Gastroesophageal sphincter (tissue), 4 donors: ENCODE data around the gene KMT5C. TPM values are rescaled to one million over a fixed set of nuclear protein-coding genes. Genes with fewer than 3 reads are reported as not detected.
A peak's percentile ranks its signal among the peaks of the same experiment; 100 is the strongest.

Experiments used
- ATAC-seq: fragments of 150-250 bp; one replicate; pipeline ENCODE4 v1.9.1; 2016; ENCODE audit warnings: mild to moderate bottlenecking, moderate library complexity
- H3K27ac ChIP-seq, 4 donors: fragments of 200-600 bp; sonication (generic) in 3 of 4; 1 replicate in 3 of 4; 2 replicates in 1 of 4; pipeline ENCODE4 v1.5.1; 2016 to 2019
- H3K27me3 ChIP-seq: fragments of 200-600 bp; sonication (generic); one replicate; pipeline ENCODE4 v1.5.1; 2019
- H3K36me3 ChIP-seq, 2 donors: fragments of 200-600 bp; sonication (generic); one replicate each; pipeline ENCODE4 v1.5.1; 2019; ENCODE audit warnings: control low read depth in 1 of 2
- H3K4me1 ChIP-seq, 3 donors: fragments of 200-600 bp; sonication (generic); 1 replicate in 2 of 3; 2 replicates in 1 of 3; pipeline ENCODE4 v1.5.1; 2016 to 2019; ENCODE audit warnings: control low read depth in 2 of 3
- H3K4me3 ChIP-seq, 2 donors: fragments of 200-600 bp; sonication (generic); one replicate each; pipeline ENCODE4 v1.5.1; 2019; ENCODE audit warnings: mild to moderate bottlenecking in 1 of 2, moderate library complexity in 1 of 2
- H3K9me3 ChIP-seq, 3 donors: fragments of 200-600 bp; sonication (generic); one replicate each; pipeline ENCODE4 v1.5.1; 2017 to 2019; ENCODE audit warnings: control low read depth in 2 of 3
- CTCF ChIP-seq, 4 experiments: fragments of 200-600 bp in 2 of 4; fragments of 450-650 bp in 2 of 4; sonication (generic) in 1 of 4; IDR thresholded peaks; one replicate each; pipeline ENCODE4 v1.5.1; 2017 to 2019; ENCODE audit warnings: antibody characterized with exemption in 4 of 4, mild to moderate bottlenecking in 2 of 4, moderate library complexity in 2 of 4
- EP300 ChIP-seq: sonication (generic); formaldehyde crosslinking; IDR thresholded peaks from one replicate; pipeline ENCODE4 v1.6.1; 2017; ENCODE audit warnings: antibody characterized with exemption, mild to moderate bottlenecking
- POLR2A ChIP-seq, 2 donors: fragments of 450-650 bp; IDR thresholded peaks; one replicate each; pipeline ENCODE4 v1.6.1; 2017; ENCODE audit warnings: antibody characterized with exemption in 2 of 2, mild to moderate bottlenecking in 2 of 2, moderate library complexity in 1 of 2
- POLR2AphosphoS5 ChIP-seq: sonication (generic); formaldehyde crosslinking; IDR thresholded peaks from one replicate; pipeline ENCODE4 v1.6.1; 2017; ENCODE audit warnings: antibody characterized with exemption
- WGBS, 2 donors: methylation state at CpG; one replicate each; pipeline ENCODE4 v1.1.5; 2018; ENCODE audit warnings: low coverage in 1 of 2; 5-methylcytosine and 5-hydroxymethylcytosine counted together
- total RNA-seq, 4 donors: library from RNA; depleted of rRNA; stranded (reverse); fragments of >200 nt; gene quantifications; one replicate each; pipeline ENCODE4 v1.1.0, GENCODE V29; 2016

Gene KMT5C
- total RNA-seq: 10 to 100 TPM in 2 of 4 donors, 1 to 10 TPM in 2; 3.4 to 11.2 (median 9.2) TPM

DNA sequence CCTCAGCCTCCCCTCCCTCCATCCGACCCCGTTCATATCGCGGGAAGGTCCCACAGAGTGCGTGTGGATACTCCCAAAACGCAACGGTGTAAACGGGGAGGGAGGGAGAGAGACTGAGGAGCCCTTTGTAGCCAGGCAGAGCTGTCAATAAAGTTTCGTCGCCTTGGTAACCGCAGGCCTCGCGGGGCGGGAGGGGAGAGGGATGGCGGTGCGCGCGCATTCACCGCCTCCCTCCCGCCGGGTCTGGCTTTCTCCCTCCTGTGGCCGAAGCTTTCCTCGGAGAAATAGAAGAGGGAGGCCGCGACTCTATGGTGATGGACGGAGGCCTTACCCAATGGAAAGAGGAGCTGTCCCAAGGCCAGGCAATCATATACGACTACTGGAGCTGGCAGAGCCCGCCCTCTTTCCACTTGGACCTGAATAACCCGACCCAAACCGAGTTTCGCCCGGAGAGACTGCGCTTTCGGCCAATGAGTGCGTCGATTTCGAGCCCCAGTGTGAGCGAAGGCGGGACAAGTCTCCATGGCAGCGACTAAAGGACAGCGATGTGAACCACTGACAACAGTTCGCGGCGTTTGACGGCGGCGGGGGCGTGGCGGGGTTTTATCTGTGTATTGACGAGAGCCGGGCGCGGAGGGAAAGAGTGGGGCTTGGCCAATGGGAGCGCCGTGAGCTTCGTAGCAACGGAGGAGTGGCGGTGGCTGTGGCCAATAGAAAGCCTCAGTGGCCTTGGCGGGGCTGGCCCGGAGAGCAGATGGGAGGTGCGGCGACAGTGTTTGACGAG is at the start of gene KMT5C:
KMT5C (plus strand) TSS at position 772 of the 784 bp plus-strand sequence. CDS start 2,061 bp downstream, outside the sequence.
- no peaks in the 10 kb centered on the region for H3K9me3 ChIP-seq
- peaks cover 15% of the 10 kb centered on the region for H3K27me3 ChIP-seq
- TF ChIP-seq CTCF (IDR thresholded peaks at IDR 0.05) (peak in 3 of 4 experiments; percentile 36 to 74 (median 73)), EP300 (no peak)
- 0% methylated on average over 1 to 10 of the region's 63 CpGs for WGBS, 2 donors
- peaks cover 0 to 34% (median 20%) of the 10 kb centered on the region in 3 donors for H3K4me1 ChIP-seq
- peak; percentile 94 for ATAC-seq
- peaks cover 0 to 26% of the 10 kb centered on the region in 2 donors for H3K36me3 ChIP-seq
- H3K27ac ChIP-seq: peak within 1 kb of the TSS; percentile 90 to 98 (median 91)
- peak within 1 kb of the TSS; percentile 73 to 94 for H3K4me3 ChIP-seq

DNA sequence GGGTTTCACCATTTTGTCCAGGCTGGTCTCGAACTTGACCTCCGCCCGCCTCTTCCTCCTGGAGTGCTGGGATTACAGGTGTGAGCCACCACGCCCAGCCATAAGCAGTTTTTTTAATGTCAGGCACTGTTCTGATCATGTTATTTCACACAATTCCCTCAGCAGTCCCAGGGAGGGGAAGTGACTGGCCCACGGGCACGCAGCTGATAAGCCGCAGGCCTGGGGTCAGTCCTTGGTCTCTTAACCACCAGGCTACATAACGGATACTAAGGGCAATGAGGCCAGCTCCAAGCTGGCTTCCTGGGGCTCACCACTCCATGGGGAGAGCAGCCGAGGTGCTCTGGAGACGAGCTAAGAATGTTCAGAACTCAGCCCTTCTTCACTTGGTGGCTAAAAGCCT is 42.4 kb upstream of the KMT5C start:
- Histone ChIP-seq H3K4me3 (no peak overlapping the region), H3K27me3 (no peaks in the 10 kb centered on the region), H3K27ac (no peak overlapping the region), H3K36me3 (peaks cover 0 to 63% of the 10 kb centered on the region in 2 donors), H3K4me1 (peaks cover 0 to 11% (median 5%) of the 10 kb centered on the region in 3 donors), H3K9me3 (no peaks in the 10 kb centered on the region)
- TF ChIP-seq CTCF (IDR thresholded peaks at IDR 0.05): no peak
- TF ChIP-seq EP300: no peak
- 96% methylated on average over 4 of the region's 10 CpGs; no CpG with 5 or more reads in 1 of the 2 donors for WGBS, 2 donors
- no peak for ATAC-seq

- TF ChIP-seq POLR2AphosphoS5: no peak
- TF ChIP-seq CTCF (IDR thresholded peaks at IDR 0.05): no peak
- no peak for TF ChIP-seq POLR2A (IDR thresholded peaks at IDR 0.05)
- TF ChIP-seq EP300: no peak
- Histone ChIP-seq H3K27me3 (no peaks in the 10 kb centered on the region), H3K4me1 (peaks cover 0 to 11% (median 5%) of the 10 kb centered on the region in 3 donors), H3K9me3 (no peaks in the 10 kb centered on the region), H3K36me3 (peaks cover 0 to 62% of the 10 kb centered on the region in 2 donors), H3K27ac (no peak overlapping the region), H3K4me3 (no peak overlapping the region)
- WGBS, 2 donors: 61 to 90% methylated on average over 4 to 7 of the region's 10 CpGs
- ATAC-seq: no peak
These were observed 39.7 kb upstream of the KMT5C start for GRCh38 chr19:55299991-55300390.

DNA sequence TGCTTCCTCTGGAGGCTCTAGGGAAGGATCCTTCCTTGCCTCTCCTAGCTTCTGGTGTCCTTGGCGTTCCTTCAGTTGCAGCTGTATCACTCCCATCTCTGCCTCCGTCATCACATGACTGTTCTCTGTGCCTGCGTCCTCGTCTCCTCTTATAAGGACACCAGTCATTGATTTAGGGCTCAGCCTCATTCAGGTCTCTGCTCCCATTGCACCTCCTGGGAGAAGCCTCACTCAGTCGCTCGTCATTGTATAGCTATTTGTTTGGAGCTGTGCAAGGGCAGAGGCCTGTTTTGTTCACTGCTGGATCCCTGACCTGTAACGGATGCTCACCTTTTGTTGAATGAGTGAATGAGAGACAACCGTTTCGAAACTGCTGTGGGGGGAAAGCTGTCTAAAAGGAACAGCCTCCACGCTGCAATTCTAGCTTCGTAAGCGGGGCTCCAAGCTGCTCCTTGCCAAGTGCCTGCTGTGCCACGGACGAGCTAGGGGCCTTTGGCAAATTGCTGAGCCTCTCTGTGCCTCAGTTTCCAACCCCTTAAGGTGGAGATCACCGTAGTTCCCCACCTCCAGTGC is 38.7 kb upstream of the KMT5C start:
- 44 to 67% methylated on average over 7 to 10 of the region's 15 CpGs for WGBS, 2 donors
- Histone ChIP-seq H3K27ac (no peak overlapping the region), H3K4me1 (peaks cover 0 to 11% (median 5%) of the 10 kb centered on the region in 3 donors), H3K9me3 (no peaks in the 10 kb centered on the region), H3K4me3 (no peak overlapping the region), H3K27me3 (no peaks in the 10 kb centered on the region), H3K36me3 (peaks cover 0 to 61% of the 10 kb centered on the region in 2 donors)
- ATAC-seq: no peak
- TF ChIP-seq CTCF (IDR thresholded peaks at IDR 0.05) (no peak), POLR2AphosphoS5 (no peak), POLR2A (IDR thresholded peaks at IDR 0.05) (no peak), EP300 (no peak)
